Measurements from ENCODE around the gene HEPACAM.
"Not testable (repeated sequence)": the region's sequence is repeated elsewhere in the genome, so short reads cannot be mapped to it uniquely, and the experiment has no call there.

The HEPACAM gene, protein sequence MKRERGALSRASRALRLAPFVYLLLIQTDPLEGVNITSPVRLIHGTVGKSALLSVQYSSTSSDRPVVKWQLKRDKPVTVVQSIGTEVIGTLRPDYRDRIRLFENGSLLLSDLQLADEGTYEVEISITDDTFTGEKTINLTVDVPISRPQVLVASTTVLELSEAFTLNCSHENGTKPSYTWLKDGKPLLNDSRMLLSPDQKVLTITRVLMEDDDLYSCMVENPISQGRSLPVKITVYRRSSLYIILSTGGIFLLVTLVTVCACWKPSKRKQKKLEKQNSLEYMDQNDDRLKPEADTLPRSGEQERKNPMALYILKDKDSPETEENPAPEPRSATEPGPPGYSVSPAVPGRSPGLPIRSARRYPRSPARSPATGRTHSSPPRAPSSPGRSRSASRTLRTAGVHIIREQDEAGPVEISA

DNA sequence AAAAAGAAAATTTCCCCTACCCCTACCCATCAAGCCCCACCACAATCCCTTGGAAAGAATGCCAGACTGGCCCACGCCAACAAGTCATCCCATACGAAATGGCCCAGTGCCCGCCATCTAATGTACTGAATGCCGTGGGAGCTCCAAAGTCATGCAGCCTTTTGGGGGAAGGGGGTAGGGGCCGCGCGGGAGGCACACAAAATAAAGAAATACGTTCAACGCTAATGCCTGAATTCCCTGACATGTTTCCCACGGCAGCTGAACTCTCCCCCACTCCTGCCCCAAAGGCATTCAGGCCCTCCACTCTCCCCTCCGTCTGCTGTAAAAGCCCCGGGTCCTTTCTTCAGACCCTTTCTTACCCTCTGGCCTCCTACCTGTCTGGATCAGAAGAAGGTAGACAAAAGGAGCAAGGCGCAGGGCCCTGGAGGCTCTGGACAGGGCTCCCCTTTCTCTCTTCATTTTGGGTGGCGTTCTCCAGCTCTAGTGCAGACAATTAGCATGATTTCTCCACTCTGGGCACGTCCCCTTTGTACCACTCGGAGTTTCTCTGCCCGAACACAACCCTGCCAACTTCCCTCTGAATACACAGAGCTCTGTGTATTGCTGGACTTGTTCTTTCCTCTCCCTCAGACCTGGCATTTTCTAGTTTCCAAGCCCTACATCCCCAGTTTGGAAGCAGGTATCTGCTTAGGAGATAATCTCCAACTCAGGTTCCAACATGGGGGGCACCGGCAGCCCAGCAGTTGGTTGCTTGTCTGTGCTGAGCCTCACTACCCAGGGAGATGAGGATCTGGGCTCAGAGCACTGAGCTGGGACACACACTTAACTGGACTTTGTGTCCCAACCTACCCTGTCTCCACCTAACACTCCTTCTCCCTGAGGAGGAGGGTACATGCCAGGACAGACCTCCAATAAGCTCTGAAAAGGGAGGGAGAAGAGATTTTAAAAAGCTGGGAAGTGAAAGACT, at the start of gene HEPACAM:
Gene HEPACAM (minus strand): TSS at position 500 of the 967 bp plus-strand sequence. CDS start 41 bp downstream, at position 459.
- peak; percentile 99 for DNase-seq (ENCODE audit: low spot score)

DNA sequence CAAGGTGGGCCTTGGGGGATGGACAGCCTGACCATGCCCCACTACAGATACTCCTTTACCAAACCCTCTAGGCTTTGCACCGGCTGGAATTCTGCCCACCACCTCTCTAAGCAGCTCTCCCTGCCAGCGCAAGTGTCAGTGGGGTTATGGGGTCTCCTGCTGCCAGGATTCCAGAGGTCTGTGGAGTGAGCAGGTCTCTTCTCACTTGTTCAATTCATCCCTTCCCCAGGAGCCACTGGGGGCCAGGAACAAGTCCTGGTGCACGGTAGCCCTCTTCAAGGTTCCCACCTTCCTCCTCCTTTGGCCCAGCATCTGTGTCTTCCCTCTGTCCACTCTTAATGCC, 48.6 kb upstream of the HEPACAM start:
- DNase-seq (ENCODE audit: low spot score) = no peak

DNA sequence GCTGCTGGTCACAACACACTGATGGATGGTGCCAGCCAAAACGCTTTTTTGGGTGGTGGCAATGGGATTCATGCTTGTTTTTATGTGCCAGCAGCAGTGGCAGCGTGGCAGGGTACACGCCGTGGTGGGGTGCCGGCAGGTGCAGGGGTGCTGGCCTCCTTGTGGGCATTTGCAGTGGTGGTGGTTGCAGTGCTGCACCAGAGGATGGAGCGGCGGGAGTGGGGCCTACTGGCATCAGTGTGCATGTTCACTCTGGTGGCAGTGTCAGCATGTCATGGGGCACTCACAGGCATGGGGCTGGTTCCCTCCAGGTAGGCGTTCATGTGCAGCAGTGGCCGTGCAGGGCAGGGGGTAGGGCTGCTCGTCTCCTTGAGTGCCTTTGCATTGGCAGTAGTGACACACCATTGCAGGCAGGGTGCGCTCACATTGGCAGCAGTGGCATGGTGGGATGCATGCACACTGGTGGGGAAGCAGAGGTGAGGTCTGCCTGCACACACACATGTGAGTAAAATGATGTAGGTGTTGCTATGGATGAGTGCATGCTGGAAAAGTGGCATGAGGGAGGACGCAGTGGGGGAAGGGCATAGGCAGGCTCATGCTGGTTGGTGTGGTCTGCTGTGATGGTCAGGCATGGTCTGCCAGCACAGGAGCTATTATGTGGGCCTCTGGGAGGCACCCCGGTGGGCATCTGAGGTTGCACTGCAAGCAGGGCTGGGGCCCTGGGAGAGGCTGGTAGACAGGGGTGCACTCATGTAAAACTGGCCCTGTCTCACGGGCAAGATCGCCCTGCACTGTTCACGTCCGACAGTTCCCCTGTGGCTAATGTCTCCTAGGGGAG, 48.0 kb upstream of the HEPACAM start:
- no peak for DNase-seq (ENCODE audit: low spot score)

GRCh38 chr11:124982043-124982442, 46.2 kb upstream of the HEPACAM start:
- DNase-seq (ENCODE audit: low spot score) = no peak

DNA sequence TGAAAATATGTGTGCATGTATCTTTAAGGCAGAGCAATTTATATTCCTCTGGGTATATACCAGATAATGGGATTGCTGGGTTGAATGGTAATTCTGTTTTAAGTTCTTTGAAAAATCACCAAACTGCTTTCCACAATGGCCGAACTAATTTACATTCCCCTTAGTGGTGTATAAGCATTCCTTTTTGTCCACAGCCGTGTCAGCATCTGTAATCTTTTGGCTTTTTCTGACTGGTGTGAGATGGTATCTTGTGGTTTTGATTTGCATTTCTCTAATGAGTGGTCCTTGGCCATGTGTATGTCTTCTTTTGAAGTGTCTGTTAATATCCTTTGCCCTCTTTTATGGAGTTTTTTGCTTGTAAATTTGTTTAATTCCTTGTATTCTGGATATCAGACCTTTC, 42.5 kb upstream of the HEPACAM start:
- DNase-seq (ENCODE audit: low spot score) = no peak

- DNase-seq (ENCODE audit: low spot score) = no peak
Observed at GRCh38 chr11:124977006-124977405, 41.2 kb upstream of the HEPACAM start.

- DNase-seq (ENCODE audit: low spot score) = no peak
Observed at GRCh38 chr11:124976531-124976930, 40.7 kb upstream of the HEPACAM start.

DNA sequence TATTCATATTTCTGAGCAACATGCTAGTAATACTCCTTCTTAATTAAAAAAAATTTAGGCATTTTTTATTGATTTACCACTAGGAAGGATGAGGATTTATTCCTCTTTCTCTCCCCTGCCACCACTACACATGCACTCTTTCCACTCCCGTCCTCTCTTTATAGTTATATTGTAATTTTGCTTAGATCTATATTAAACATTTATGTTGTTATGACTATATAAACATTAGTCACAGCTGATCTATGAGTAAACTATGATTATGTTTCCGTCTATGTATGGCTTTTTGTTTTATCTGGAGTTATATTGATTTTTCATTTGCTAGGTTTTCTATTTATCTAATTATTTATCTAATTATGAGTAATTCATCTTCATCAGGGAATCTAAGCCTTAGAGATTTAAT, 36.0 kb upstream of the HEPACAM start:
- DNase-seq (ENCODE audit: low spot score) = no peak

DNA sequence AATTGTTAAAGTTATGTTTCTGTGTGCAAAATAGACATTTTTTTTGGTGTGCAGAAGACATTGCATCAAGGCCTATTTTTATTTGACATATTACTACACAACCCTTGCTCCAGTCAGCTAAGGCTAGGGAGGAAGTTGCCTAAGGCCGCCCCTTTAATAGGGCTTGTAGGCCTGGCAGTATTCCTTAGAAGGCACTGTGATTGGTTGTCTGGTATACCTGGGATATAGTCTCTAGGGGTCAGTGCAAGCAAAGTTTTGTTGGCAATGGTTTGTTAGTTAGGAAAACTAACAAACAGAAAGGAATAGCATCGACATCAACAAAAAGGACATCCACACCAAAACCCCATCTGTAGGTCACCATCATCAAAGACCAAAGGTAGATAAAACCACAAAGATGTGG, 35.1 kb upstream of the HEPACAM start:
- no peak for DNase-seq (ENCODE audit: low spot score)

DNA sequence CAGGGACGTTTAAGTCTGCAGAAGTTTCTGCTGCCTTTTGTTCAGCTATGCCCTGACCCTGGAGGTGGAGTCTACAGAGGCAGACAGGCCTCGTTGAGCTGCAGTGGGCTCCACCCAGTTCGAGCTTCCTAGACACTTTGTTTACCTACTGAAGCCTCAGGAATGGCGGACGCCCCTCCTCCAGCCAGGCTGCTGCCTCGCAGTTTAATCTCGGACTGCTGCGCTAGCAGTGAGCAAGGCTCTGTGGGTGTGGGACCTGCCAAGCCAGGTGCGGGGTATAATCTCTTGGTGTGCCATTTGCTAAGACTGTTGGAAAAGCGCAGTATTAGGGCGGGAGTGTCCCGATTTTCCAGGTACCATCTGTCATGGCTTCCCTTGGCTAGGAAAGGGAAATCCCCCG, 32.4 kb upstream of the HEPACAM start:
- DNase-seq (ENCODE audit: low spot score) = not testable (repeated sequence)

DNA sequence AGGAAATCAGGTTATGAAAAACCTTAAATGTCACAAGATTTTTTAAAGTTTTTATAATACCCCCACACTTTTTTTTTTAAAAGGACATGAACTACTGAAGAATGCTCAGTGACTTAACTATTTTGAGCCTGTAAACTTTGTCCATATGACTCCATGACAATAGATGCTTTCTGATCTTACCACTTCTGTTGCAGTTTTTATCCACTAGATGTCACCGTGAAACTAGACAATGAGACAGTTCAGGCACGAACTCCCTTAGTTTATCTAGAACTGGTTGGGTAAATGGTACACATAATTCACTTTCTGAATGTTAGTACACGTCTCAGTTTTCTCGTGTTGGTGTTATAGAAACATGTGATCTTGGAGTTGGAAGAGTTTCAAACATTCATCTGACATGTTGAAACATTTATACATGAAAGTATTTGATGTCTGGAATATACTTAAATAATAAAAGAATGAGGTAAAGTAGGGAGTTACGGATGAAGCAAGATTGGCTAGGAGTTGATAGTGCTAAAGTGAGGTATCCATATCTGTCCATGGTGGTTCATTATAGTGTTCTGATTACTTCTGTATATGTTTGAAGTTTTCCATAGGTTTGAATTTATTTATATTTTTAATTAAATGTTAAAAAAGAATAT, 26.2 kb upstream of the HEPACAM start:
- peak; percentile 95 for DNase-seq (ENCODE audit: low spot score)

- no peak for DNase-seq (ENCODE audit: low spot score)
Observed at GRCh38 chr11:124955035-124955434, 19.2 kb upstream of the HEPACAM start.

GRCh38 chr11:124954590-124954955, 18.7 kb upstream of the HEPACAM start:
- DNase-seq (ENCODE audit: low spot score) = no peak

DNA sequence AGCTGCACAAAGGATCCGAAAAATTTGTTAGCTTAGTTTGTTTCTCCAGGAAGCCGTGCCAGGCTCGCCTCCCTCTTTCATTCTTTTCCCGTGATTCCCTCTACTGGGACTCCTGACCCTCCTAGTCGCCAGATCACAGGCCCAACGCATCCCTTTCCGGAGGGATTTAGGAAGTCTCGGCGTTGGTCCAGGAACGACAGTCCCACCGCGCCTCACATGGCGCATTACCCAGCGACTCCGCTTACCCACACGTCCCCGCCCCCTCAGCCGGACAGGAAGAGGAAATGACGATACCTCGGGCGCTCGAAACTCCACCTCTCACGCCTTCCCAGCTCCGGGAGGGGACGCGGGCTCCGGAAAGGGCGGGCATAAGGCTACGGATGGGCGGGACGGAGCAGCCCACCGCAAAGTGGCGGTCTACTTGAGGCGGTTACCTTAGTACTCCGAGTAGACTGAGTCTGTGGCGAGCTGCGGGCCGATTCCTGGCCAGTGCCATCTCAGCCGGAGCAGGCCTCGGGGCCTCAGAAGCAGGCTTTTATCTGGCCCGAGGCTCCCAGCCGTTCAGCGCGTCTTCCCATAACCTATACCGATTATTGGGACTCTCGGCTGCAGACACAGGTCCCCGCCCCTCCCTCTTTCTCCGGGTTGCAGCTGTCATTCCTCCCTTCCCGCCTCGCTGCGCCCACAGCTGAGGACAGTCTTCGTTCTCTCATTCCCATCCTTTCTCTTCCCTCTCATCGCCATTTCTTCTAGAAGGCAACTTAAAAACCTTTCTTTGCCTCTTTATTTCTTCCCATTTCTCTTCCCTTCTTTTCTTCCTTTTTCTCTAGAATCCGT, 18.1 kb upstream of the HEPACAM start, which contains the start of gene CCDC15:
Gene CCDC15 (plus strand): TSS at position 450 of the 837 bp plus-strand sequence. CDS start 531 bp downstream, outside the sequence.
- peak; percentile 99 for DNase-seq (ENCODE audit: low spot score)

- DNase-seq (ENCODE audit: low spot score) = no peak
Observed at GRCh38 chr11:124951341-124951740, 15.5 kb upstream of the HEPACAM start.

DNA sequence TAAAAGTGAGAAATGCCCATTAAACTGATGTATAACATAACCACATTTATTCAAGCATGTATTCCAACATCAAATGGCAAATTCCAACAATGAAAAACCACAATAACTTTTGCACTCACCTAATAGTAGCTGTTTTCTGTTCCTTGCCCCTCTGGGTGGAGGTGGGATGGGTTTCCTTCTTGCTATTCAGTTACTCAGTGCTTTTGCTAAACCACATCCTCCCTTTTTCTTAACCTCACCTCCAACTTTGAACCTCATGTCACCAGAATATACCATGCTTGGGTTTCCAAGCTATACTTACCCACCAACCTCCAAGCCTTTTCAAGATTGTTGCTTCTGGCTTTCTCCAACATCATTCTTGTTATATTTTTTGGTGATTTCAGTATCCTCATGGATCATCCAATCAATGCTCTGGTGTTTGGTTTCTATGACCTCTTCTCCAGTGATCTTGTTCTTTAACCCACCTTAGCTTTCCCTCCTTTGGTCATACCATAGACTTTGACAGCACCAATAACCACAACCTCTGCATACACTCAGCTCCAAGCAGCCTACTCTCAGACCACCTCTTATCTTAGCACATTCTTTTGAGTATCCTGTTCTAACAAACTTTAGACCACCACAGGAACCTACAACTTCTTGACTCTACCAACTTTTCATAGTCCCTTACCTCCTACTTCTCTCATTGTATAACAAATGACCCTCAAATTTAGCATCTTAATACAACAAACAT, 14.9 kb upstream of the HEPACAM start:
- DNase-seq (ENCODE audit: low spot score) = no peak

DNA sequence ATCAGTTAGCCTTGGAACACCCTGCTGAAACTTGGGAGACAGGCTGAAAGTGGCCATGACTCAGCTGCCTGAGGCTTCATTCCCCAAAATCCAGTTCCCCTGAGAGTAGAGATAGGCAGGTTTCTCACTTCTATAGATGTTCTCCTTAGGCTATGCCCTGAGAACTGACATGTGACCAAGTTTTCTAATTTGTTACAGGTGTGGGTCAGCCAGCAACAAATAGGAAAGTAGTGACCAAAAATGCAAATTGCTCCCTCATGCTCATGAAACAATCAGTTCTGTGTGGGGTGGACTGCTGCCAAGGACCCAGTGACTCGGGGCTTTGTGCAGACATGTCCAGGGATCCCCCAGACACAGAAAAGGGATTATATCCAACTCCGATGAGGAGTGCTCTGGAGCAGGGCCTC, 10.9 kb upstream of the HEPACAM start:
- peak; percentile 97 for DNase-seq (ENCODE audit: low spot score)

GRCh38 chr11:124945826-124946225, 10.0 kb upstream of the HEPACAM start:
- DNase-seq (ENCODE audit: low spot score) = no peak

DNA sequence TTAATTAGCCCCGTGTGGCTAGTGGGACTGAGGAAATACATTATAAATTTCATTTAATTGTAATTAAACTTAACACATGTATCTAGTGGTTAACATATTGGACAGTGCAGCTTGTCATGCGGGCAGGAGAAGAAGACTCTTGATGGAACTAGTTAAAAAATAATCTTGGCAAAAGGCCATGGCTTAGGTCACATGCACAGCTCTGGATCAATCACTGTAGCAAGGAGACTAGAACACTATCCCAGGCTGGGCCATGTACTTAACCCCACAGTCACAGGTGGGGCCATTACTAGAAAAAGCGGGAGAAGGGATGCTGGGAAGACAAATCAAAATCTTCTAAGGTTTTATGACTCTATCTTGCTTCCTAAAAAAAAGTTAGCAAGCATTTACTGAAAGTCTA, 8.7 kb upstream of the HEPACAM start:
- DNase-seq (ENCODE audit: low spot score) = no peak

DNA sequence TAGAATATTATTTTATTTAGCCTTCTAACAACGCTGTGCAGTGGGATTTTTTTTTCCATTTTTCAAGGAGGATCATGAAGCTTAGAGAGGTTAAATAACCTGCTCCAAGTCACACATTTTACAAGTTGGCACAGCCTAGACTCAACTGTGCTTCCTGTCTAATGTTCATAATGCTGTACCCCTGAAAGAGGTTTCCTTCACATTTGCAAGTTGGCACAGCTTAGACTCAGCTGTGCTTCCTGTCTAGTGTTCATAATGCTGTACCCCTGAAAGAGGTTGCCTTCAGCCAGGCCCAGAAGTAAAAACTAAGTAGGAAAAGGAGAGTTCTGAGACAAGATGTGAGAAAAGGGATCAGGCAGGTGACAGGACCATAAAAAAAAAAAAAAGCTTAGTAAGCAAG, 7.9 kb upstream of the HEPACAM start:
- no peak for DNase-seq (ENCODE audit: low spot score)

Measured in pons (tissue), 1 donor.